NOMO-1 treated with dmso at 0.1 percent for 144 hours (cell line): Measurements from ENCODE around the gene THAP11.

Experiments used
- DNase-seq: peaks from one replicate; lab custom pipeline; 2025; ENCODE audit not compliant: unreplicated experiment; lab: John Stamatoyannopoulos, UW

Gene THAP11

DNA sequence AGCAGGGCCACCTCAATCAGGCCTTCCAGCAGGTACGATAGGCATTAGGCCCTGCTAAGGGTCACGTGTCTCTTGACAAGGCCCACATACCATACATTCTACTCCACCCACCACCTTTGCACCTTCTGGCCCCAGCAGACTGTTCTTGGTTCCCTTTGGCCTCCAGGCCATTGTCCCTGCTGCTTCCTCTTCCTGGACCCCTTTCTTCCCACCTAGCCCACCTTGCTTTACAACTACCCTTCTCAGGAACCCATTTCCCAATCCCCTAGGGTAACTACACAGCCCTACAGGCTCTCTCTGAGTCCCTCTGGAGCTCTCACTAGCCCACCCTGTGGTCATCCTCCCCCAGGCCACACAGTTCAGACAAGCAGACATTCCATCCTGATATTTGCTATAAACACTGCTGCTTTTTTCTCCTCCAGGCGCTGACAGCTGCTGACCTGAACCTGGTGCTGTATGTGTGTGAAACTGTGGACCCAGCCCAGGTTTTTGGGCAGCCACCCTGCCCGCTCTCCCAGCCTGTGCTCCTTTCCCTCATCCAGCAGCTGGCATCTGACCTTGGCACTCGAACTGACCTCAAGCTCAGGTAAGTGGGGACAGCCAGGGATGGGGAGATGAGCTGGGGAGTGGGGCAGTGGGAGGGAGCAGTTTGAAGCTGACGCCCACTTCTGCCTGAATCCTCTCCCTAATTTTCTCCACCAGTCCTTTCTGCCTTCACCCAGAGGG is 41.2 kb downstream of the THAP11 start:
- DNase-seq = no peak

DNA sequence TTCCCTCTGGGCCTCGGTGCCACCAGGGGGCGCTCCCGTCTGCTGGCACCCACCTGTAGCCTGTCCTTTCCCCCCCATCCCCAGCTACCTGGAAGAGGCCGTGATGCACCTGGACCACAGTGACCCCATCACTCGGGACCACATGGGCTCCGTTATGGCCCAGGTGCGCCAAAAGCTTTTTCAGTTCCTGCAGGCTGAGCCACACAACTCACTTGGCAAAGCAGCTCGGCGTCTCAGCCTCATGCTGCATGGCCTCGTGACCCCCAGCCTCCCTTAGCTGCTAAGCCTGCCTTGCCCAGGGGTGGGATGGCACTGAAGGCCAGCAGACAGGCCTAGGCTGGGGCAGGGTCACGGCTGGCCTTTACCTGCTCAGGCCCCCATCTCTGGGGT is 41.7 kb downstream of the THAP11 start:
- no peak for DNase-seq

DNA sequence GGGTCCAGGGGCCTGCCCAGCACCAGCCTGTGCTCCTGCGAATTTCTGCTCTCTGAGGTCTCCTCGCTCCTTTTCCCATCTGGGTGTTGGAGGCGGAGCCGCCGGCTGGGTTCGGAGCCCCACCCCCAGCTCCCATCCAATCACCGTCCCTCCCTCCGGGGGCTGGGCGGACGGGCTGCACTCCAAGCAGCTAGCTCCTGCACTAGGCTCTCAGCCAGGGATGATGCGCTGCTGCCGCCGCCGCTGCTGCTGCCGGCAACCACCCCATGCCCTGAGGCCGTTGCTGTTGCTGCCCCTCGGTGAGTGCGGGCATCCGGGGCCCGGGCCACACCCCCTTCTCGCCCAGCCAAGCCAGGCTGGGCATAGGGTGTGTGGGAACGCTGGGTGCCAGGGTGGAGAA is 42.6 kb downstream of the THAP11 start, which contains the start of gene NRN1L:
NRN1L (plus strand) TSS at position 202 of the 400 bp plus-strand sequence; CDS start at position 221, 19 bp downstream.
- no peak for DNase-seq

DNA sequence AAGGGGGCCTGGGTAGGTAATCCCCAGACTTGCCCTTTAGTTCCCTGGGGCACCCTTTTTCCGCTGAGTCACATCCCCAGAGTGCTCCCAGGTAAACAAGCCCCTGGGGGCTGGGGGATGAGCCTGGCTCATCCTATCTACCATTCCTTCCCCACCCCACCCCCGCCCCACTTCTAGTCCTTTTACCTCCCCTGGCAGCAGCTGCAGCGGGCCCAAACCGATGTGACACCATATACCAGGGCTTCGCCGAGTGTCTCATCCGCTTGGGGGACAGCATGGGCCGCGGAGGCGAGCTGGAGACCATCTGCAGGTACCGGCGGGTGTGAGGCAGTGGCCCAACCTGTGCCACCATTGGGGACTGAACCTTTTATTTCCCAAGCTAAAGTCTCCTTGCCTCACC is 43.4 kb downstream of the THAP11 start:
- DNase-seq = no peak

DNA sequence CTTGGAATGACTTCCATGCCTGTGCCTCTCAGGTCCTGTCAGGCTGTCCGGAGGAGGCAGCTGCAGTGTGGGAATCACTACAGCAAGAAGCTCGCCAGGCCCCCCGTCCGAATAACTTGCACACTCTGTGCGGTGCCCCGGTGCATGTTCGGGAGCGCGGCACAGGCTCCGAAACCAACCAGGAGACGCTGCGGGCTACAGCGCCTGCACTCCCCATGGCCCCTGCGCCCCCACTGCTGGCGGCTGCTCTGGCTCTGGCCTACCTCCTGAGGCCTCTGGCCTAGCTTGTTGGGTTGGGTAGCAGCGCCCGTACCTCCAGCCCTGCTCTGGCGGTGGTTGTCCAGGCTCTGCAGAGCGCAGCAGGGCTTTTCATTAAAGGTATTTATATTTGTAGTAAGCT is 43.9 kb downstream of the THAP11 start:
- no peak for DNase-seq

DNA sequence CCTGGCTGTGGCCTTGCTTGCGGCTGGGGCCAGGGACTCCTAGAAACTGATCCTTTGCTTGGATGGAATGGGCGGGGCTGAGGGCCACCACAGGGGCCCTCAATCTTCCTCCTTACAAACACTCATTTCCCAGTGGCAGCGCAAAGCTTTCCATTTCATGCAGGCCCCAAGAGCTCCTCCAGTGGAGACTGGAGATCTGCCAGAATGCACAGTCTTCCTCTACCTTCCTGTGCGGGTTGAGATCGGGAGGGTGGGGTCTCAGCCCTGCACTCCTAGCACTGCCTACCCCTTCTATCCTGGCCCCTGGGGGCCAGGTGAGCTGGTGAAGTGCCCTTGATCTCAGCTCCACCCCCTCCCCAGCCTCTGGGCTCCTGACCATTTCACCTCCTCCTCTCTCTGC is 44.3 kb downstream of the THAP11 start:
- no peak for DNase-seq

DNA sequence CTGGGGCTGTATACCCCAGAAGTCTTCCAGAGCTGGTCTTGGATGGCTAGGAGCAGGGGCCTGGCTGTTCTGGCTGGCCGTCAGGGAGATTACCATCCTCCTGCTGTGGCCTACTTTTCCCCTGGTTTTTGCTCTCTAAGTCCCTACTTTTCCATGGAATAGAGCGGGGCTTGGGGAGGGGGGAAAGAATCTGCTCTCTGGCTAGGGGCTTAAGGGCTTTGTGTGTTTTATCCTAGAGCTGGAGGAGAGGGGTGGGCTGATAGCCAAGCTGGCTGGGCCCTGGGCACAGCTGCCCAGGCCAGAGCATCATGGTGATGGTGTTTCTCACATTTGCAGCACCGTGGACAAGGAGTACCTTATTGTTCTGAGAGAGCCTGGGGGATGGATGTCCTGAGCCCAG is 46.2 kb downstream of the THAP11 start:
- DNase-seq = no peak

DNA sequence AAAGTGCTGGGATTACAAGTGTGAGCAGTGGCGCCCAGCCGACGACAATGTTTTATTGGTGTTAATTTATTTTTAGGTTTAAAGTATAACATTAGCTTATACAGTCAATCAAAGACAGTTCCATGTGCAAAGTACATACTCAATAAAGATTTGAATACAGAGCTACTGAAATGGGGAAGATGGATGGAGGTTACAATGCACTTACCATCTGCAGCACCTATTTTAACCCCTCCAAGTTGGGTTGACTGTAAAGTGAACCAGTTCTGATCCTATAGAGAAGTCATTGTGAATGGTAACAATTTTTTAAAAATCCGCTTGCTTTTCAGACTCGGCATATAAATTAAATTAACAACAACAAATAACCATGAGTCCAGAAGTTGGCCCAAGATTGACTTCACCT is 50.3 kb downstream of the THAP11 start:
- no peak for DNase-seq

DNA sequence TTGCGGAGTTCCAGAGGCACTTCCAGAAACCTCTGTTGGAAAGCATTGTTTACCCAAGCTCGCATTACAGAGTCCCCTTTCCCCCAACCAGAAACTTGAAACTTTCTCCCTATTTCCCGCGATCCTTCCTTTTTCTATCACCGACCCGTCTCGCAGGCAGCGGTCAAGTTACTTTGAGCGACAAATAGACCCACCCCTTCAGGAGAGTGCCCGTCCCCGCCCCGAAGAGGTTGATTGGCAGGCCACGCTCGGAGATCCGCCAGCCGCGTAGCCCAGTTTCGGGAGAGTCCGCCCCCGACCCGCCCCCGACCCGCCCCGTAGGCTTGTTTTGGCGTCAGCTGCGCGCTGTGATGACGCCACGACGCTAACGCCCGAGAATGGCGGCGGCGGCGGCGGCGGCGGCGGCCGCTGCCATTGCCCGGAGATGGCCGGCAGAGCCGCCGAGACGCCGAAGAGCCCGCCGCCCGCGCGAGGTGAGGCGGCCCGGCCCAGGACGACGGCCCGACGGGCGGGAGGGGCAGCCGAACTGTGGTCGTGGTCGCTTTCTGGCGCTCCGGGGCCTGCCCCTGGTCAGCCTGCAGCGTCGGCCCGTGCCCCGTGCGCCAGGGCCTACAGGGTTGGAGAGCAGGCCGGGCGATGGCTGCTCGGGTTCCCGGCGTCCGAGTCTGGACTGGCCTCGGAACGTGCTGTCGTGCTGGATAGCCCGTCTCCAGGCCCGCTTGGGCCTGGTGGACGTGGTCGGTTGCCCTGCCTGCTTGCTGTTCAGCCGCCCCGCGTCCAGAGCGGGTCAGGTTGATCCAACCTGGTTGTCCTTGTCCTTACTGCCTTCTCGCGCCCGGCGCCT is 51.0 kb downstream of the THAP11 start, which contains the start of gene PSKH1:
PSKH1 (plus strand) TSS at position 356 of the 844 bp plus-strand sequence. CDS start 15,496 bp downstream, outside the sequence.
- DNase-seq = peak; percentile 96
